ENCODE measurements around the gene KASH5.
A peak's percentile ranks its signal among the peaks of the same experiment; 100 is the strongest.

Gene KASH5

DNA sequence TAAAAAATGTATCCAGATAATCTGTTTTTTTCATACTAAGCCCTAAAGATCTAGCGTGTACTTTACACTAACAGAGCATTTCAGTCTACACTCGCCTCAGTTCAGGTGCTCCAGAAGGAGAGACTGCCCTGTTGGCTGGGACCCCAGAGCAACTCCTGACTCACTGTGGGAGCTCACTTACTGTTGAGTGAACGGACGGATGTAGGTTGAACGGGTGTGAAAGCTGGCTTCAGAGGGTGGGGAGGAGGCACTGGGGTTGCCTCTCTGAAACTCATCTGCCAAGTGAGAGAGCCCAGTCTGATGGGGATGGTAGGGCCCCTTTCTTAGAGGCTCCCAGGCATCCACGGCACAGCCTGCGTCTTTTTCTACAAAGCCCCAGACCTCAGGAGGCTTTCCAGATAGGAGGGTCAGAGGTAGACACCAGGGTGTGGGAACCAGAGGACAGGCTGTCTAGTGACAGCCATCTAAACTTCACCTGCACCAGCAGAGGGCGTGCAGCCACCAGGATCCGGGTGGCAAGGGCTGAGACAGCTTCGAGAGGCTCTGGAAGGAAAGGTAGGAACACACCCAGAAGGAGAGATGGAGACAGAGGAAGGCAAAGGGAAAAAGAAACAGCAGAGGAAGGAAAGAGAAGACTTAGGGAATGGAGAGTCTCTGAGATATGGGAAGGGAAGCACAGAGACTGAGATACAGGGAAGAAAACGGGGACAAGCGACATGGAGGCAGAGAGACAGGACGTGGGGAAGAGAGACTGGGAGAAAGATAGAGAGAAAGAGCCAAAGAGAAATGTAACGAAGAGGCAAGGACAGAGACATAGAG lies 3.7 kb downstream of the KASH5 start (continued):
- TF ChIP-seq, protein P1, sequence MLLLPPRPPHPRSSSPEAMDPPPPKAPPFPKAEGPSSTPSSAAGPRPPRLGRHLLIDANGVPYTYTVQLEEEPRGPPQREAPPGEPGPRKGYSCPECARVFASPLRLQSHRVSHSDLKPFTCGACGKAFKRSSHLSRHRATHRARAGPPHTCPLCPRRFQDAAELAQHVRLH (tag by site-specific recombination; IDR thresholded peaks at IDR 0.05) = peak; percentile 31; the same call in 1 of the 2 replicates
- TF ChIP-seq TCF7L2 (IDR thresholded peaks at IDR 0.05; ENCODE audit: borderline replicate concordance, low read depth, low read length) = no peak
- TF ChIP-seq ZNF335 (tag by site-specific recombination; conservative IDR thresholded peaks at IDR 0.05) = peak; percentile 96
- TF ChIP-seq, protein P2, sequence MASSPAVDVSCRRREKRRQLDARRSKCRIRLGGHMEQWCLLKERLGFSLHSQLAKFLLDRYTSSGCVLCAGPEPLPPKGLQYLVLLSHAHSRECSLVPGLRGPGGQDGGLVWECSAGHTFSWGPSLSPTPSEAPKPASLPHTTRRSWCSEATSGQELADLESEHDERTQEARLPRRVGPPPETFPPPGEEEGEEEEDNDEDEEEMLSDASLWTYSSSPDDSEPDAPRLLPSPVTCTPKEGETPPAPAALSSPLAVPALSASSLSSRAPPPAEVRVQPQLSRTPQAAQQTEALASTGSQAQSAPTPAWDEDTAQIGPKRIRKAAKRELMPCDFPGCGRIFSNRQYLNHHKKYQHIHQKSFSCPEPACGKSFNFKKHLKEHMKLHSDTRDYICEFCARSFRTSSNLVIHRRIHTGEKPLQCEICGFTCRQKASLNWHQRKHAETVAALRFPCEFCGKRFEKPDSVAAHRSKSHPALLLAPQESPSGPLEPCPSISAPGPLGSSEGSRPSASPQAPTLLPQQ (tag by site-specific recombination; IDR thresholded peaks at IDR 0.05) = peak; percentile 48; the same call in 1 of the 2 replicates
- peak; percentile 21; the same call in 1 of the 2 replicates for TF ChIP-seq GLIS1 (tag by site-specific recombination; IDR thresholded peaks at IDR 0.05)
- no peak for TF ChIP-seq ZNF777 (tag by site-specific recombination; IDR thresholded peaks at IDR 0.05; ENCODE audit: borderline replicate concordance)
- 0 out of 2 replicates have a peak, but pooled peaks have one; percentile 38 for TF ChIP-seq ZNF248 (tag by site-specific recombination; IDR thresholded peaks at IDR 0.05)
- TF ChIP-seq ZBTB17 (tag by site-specific recombination; IDR thresholded peaks at IDR 0.05) = peak; percentile 86
- TF ChIP-seq ZNF791 (tag by site-specific recombination; IDR thresholded peaks at IDR 0.05) = no peak
- TF ChIP-seq SCRT2 (tag by site-specific recombination; IDR thresholded peaks at IDR 0.05) = no peak
- TF ChIP-seq, protein P3, sequence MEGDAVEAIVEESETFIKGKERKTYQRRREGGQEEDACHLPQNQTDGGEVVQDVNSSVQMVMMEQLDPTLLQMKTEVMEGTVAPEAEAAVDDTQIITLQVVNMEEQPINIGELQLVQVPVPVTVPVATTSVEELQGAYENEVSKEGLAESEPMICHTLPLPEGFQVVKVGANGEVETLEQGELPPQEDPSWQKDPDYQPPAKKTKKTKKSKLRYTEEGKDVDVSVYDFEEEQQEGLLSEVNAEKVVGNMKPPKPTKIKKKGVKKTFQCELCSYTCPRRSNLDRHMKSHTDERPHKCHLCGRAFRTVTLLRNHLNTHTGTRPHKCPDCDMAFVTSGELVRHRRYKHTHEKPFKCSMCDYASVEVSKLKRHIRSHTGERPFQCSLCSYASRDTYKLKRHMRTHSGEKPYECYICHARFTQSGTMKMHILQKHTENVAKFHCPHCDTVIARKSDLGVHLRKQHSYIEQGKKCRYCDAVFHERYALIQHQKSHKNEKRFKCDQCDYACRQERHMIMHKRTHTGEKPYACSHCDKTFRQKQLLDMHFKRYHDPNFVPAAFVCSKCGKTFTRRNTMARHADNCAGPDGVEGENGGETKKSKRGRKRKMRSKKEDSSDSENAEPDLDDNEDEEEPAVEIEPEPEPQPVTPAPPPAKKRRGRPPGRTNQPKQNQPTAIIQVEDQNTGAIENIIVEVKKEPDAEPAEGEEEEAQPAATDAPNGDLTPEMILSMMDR (tag by site-specific recombination; IDR thresholded peaks at IDR 0.05) = peak; percentile 94
- peak; percentile 26; the same call in 1 of the 2 replicates for TF ChIP-seq SP7 (tag by site-specific recombination; IDR thresholded peaks at IDR 0.05)
- no peak for TF ChIP-seq ZNF596 (tag by site-specific recombination; IDR thresholded peaks at IDR 0.05)
- TF ChIP-seq, protein P4, sequence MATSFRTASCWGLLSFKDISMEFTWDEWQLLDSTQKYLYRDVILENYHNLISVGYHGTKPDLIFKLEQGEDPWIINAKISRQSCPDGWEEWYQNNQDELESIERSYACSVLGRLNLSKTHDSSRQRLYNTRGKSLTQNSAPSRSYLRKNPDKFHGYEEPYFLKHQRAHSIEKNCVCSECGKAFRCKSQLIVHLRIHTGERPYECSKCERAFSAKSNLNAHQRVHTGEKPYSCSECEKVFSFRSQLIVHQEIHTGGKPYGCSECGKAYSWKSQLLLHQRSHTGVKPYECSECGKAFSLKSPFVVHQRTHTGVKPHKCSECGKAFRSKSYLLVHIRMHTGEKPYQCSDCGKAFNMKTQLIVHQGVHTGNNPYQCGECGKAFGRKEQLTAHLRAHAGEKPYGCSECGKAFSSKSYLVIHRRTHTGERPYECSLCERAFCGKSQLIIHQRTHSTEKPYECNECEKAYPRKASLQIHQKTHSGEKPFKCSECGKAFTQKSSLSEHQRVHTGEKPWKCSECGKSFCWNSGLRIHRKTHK (tag by site-specific recombination; IDR thresholded peaks at IDR 0.05) = no peak
- TF ChIP-seq IKZF3 (tag by site-specific recombination; IDR thresholded peaks at IDR 0.05) = peak; percentile 37; the same call in 1 of the 2 replicates
- TF ChIP-seq ZNF341 (tag by site-specific recombination; IDR thresholded peaks at IDR 0.05; ENCODE audit: low read depth) = no peak; the same call in 1 of the 2 replicates
- TF ChIP-seq ZNF514 (tag by site-specific recombination; IDR thresholded peaks at IDR 0.05) = no peak
- no peak; the same call in 1 of the 2 replicates for TF ChIP-seq KLF8 (tag by site-specific recombination; IDR thresholded peaks at IDR 0.05)
- TF ChIP-seq ZNF394 (tag by site-specific recombination; IDR thresholded peaks at IDR 0.05; ENCODE audit: borderline replicate concordance) = peak; percentile 14; the same call in 1 of the 2 replicates
- TF ChIP-seq ZFP37 (tag by site-specific recombination; IDR thresholded peaks at IDR 0.05) = 0 out of 2 replicates have a peak, but pooled peaks have one; percentile 70
- peak; percentile 96 for TF ChIP-seq ZNF654 (tag by site-specific recombination; IDR thresholded peaks at IDR 0.05; ENCODE audit: low read depth)
- peak; percentile 98 for TF ChIP-seq ZNF366 (tag by site-specific recombination; conservative IDR thresholded peaks at IDR 0.05)
- TF ChIP-seq ZNF660 (tag by site-specific recombination; IDR thresholded peaks at IDR 0.05) = peak; percentile 44; the same call in 1 of the 2 replicates
- peak; percentile 52; the same call in 1 of the 2 replicates for TF ChIP-seq ZFP69B (tag by site-specific recombination; IDR thresholded peaks at IDR 0.05)
- no peak for TF ChIP-seq ZNF48 (tag by site-specific recombination; IDR thresholded peaks at IDR 0.05)
- TF ChIP-seq ZNF155 (tag by site-specific recombination; IDR thresholded peaks at IDR 0.05) = no peak
- no peak for TF ChIP-seq RBAK (tag by site-specific recombination; IDR thresholded peaks at IDR 0.05)
- no peak for TF ChIP-seq HOXD13 (CRISPR knock-in tag; IDR thresholded peaks at IDR 0.05; ENCODE audit: borderline replicate concordance)
- TF ChIP-seq ZNF10 (tag by site-specific recombination; IDR thresholded peaks at IDR 0.05) = no peak
- TF ChIP-seq, protein P5, sequence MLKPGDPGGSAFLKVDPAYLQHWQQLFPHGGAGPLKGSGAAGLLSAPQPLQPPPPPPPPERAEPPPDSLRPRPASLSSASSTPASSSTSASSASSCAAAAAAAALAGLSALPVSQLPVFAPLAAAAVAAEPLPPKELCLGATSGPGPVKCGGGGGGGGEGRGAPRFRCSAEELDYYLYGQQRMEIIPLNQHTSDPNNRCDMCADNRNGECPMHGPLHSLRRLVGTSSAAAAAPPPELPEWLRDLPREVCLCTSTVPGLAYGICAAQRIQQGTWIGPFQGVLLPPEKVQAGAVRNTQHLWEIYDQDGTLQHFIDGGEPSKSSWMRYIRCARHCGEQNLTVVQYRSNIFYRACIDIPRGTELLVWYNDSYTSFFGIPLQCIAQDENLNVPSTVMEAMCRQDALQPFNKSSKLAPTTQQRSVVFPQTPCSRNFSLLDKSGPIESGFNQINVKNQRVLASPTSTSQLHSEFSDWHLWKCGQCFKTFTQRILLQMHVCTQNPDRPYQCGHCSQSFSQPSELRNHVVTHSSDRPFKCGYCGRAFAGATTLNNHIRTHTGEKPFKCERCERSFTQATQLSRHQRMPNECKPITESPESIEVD (tag by site-specific recombination; IDR thresholded peaks at IDR 0.05) = no peak
- TF ChIP-seq, protein P6, sequence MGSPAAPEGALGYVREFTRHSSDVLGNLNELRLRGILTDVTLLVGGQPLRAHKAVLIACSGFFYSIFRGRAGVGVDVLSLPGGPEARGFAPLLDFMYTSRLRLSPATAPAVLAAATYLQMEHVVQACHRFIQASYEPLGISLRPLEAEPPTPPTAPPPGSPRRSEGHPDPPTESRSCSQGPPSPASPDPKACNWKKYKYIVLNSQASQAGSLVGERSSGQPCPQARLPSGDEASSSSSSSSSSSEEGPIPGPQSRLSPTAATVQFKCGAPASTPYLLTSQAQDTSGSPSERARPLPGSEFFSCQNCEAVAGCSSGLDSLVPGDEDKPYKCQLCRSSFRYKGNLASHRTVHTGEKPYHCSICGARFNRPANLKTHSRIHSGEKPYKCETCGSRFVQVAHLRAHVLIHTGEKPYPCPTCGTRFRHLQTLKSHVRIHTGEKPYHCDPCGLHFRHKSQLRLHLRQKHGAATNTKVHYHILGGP (tag by site-specific recombination; IDR thresholded peaks at IDR 0.05) = 0 out of 2 replicates have a peak, but pooled peaks have one; percentile 5
- no peak for TF ChIP-seq ZNF561 (tag by site-specific recombination; IDR thresholded peaks at IDR 0.05; ENCODE audit: borderline replicate concordance)

Measured in HEK293 (cell line).